ENCODE results near the gene KSR2. TPM values are rescaled to one million over a fixed set of nuclear protein-coding genes. Genes with fewer than 3 reads are reported as not detected.

The KSR2 gene
- total and polyA plus RNA-seq, 3 experiments from 2014 or later, result 0.07 to 0.11 TPM; not detected in 1

GRCh38 chr12:117421068-117421752, 547.6 kb downstream of the KSR2 start:
- peak overlapping the region in 1 of 7 donors; percentile 52 for H3K4me3 Mint-ChIP-seq
- no peaks in the 10 kb centered on the region for H3K4me1 ChIP-seq (ENCODE audit: insufficient read depth, low read length)
- CTCF ChIA-PET, result no interaction called here
- H3K9me3 ChIP-seq (ENCODE audit: low read length), result no peaks in the 10 kb centered on the region
- H3K9me3 Mint-ChIP-seq, result peaks cover 0 to 9% (median 5%) of the 10 kb centered on the region in 5 donors
- POLR2A ChIA-PET, result no interaction called here
- H3K4me1 Mint-ChIP-seq, result no peaks in the 10 kb centered on the region
- H3K27me3 Mint-ChIP-seq, result peaks cover 2 to 3% of the 10 kb centered on the region in 2 donors
- no peak overlapping the region for H3K27ac ChIP-seq (ENCODE audit: low read depth, low read length)
- no peaks in the 10 kb centered on the region for H3K36me3 ChIP-seq (ENCODE audit: insufficient read depth, low read length)
- H3K36me3 Mint-ChIP-seq, result no peaks in the 10 kb centered on the region
- H3K4me3 ChIP-seq (ENCODE audit: low read length), result no peak overlapping the region
- no peak for DNase-seq
- H3K27me3 ChIP-seq (ENCODE audit: insufficient read depth, low read length, poor library complexity, severe bottlenecking), result no peaks in the 10 kb centered on the region
- no peak overlapping the region for H3K27ac Mint-ChIP-seq

GRCh38 chr12:117417004-117417403, 551.8 kb downstream of the KSR2 start:
- Mint-ChIP-seq H3K4me1 (no peaks in the 10 kb centered on the region), H3K27ac (no peak overlapping the region), H3K9me3 (peaks cover 0 to 5% (median 0%) of the 10 kb centered on the region in 5 donors), H3K27me3 (peaks cover 0 to 3% of the 10 kb centered on the region in 2 donors), H3K36me3 (no peaks in the 10 kb centered on the region), H3K4me3 (no peak overlapping the region)
- ChIA-PET CTCF (no interaction called here), POLR2A (no interaction called here)
- Histone ChIP-seq H3K36me3 (ENCODE audit: insufficient read depth, low read length) (no peaks in the 10 kb centered on the region), H3K4me3 (ENCODE audit: low read length) (no peak overlapping the region), H3K9me3 (ENCODE audit: low read length) (no peaks in the 10 kb centered on the region), H3K27me3 (ENCODE audit: insufficient read depth, low read length, poor library complexity, severe bottlenecking) (no peaks in the 10 kb centered on the region), H3K4me1 (ENCODE audit: insufficient read depth, low read length) (no peaks in the 10 kb centered on the region), H3K27ac (ENCODE audit: low read depth, low read length) (no peak overlapping the region)
- DNase-seq, result no peak

GRCh38 chr12:117412465-117413188, 556.2 kb downstream of the KSR2 start:
- Mint-ChIP-seq H3K4me1 (no peaks in the 10 kb centered on the region), H3K4me3 (no peak overlapping the region), H3K27me3 (no peaks in the 10 kb centered on the region), H3K27ac (no peak overlapping the region), H3K36me3 (no peaks in the 10 kb centered on the region), H3K9me3 (no peaks in the 10 kb centered on the region)
- DNase-seq, result no peak
- Histone ChIP-seq H3K27me3 (ENCODE audit: insufficient read depth, low read length, poor library complexity, severe bottlenecking) (no peaks in the 10 kb centered on the region), H3K4me3 (ENCODE audit: low read length) (no peak overlapping the region), H3K9me3 (ENCODE audit: low read length) (no peaks in the 10 kb centered on the region), H3K36me3 (ENCODE audit: insufficient read depth, low read length) (no peaks in the 10 kb centered on the region), H3K4me1 (ENCODE audit: insufficient read depth, low read length) (no peaks in the 10 kb centered on the region), H3K27ac (ENCODE audit: low read depth, low read length) (no peak overlapping the region)
- ChIA-PET CTCF (interaction anchor here (1.1 kb wide), 1 partner anchor 10 kb away, joined by 3 read pairs; no protein-coding TSS in a partner anchor), POLR2A (no interaction called here)

DNA sequence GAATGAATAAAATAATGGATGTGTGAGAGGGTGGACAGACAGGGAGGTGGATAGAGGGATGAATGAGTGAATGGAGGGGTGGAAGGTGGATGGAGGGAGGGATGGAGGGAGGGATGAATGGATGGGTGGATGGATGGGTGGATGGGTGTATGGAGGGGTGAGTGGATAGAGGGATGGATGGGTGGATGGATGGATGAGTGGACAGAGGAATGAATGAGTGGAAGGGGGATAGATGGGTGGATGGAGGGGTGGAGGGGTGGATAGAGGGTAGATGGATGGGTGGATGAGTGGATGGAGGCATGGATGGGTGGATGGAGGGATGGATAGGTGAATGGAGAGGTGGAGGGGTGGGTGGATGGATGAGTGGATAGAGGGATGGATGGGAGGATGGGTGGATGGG, 559.5 kb downstream of the KSR2 start:
- DNase-seq, result no peak
- H3K4me3 Mint-ChIP-seq, result no peak overlapping the region
- Histone ChIP-seq H3K27ac (ENCODE audit: low read depth, low read length) (no peak overlapping the region), H3K4me3 (ENCODE audit: low read length) (no peak overlapping the region), H3K36me3 (ENCODE audit: insufficient read depth, low read length) (no peaks in the 10 kb centered on the region), H3K27me3 (ENCODE audit: insufficient read depth, low read length, poor library complexity, severe bottlenecking) (no peaks in the 10 kb centered on the region), H3K9me3 (ENCODE audit: low read length) (no peaks in the 10 kb centered on the region), H3K4me1 (ENCODE audit: insufficient read depth, low read length) (no peaks in the 10 kb centered on the region)
- ChIA-PET POLR2A (no interaction called here), CTCF (no interaction called here)
- H3K27me3 Mint-ChIP-seq, result peaks cover 0 to 2% of the 10 kb centered on the region in 2 donors
- no peak overlapping the region for H3K27ac Mint-ChIP-seq
- no peaks in the 10 kb centered on the region for H3K4me1 Mint-ChIP-seq
- no peaks in the 10 kb centered on the region for H3K36me3 Mint-ChIP-seq
- peaks cover 0 to 5% (median 0%) of the 10 kb centered on the region in 5 donors for H3K9me3 Mint-ChIP-seq

GRCh38 chr12:117408161-117408791, 560.5 kb downstream of the KSR2 start:
- DNase-seq, result no peak
- CTCF ChIA-PET, result no interaction called here

GRCh38 chr12:117404940-117405339, 563.9 kb downstream of the KSR2 start:
- ChIA-PET CTCF (no interaction called here), POLR2A (no interaction called here)
- no peaks in the 10 kb centered on the region for H3K36me3 Mint-ChIP-seq
- Histone ChIP-seq H3K27me3 (ENCODE audit: insufficient read depth, low read length, poor library complexity, severe bottlenecking) (no peaks in the 10 kb centered on the region), H3K4me3 (ENCODE audit: low read length) (no peak overlapping the region), H3K4me1 (ENCODE audit: insufficient read depth, low read length) (no peaks in the 10 kb centered on the region), H3K36me3 (ENCODE audit: insufficient read depth, low read length) (no peaks in the 10 kb centered on the region), H3K27ac (ENCODE audit: low read depth, low read length) (no peak overlapping the region), H3K9me3 (ENCODE audit: low read length) (no peaks in the 10 kb centered on the region)
- no peak overlapping the region for H3K27ac Mint-ChIP-seq
- DNase-seq, result no peak
- peaks cover 0 to 9% (median 5%) of the 10 kb centered on the region in 5 donors for H3K9me3 Mint-ChIP-seq
- H3K4me3 Mint-ChIP-seq, result no peak overlapping the region
- H3K27me3 Mint-ChIP-seq, result peaks cover 0 to 6% of the 10 kb centered on the region in 2 donors
- no peaks in the 10 kb centered on the region for H3K4me1 Mint-ChIP-seq

More at GRCh38 chr12:117408161-117408791, 560.5 kb downstream of the KSR2 start:
- Mint-ChIP-seq H3K36me3 (no peaks in the 10 kb centered on the region), H3K9me3 (peaks cover 0 to 5% (median 0%) of the 10 kb centered on the region in 5 donors), H3K4me3 (no peak overlapping the region), H3K27me3 (peaks cover 0 to 2% of the 10 kb centered on the region in 2 donors), H3K27ac (no peak overlapping the region), H3K4me1 (no peaks in the 10 kb centered on the region)
- Histone ChIP-seq H3K36me3 (ENCODE audit: insufficient read depth, low read length) (no peaks in the 10 kb centered on the region), H3K4me1 (ENCODE audit: insufficient read depth, low read length) (no peaks in the 10 kb centered on the region), H3K4me3 (ENCODE audit: low read length) (no peak overlapping the region), H3K27me3 (ENCODE audit: insufficient read depth, low read length, poor library complexity, severe bottlenecking) (no peaks in the 10 kb centered on the region), H3K9me3 (ENCODE audit: low read length) (no peaks in the 10 kb centered on the region), H3K27ac (ENCODE audit: low read depth, low read length) (no peak overlapping the region)
- POLR2A ChIA-PET, result no interaction called here

DNA sequence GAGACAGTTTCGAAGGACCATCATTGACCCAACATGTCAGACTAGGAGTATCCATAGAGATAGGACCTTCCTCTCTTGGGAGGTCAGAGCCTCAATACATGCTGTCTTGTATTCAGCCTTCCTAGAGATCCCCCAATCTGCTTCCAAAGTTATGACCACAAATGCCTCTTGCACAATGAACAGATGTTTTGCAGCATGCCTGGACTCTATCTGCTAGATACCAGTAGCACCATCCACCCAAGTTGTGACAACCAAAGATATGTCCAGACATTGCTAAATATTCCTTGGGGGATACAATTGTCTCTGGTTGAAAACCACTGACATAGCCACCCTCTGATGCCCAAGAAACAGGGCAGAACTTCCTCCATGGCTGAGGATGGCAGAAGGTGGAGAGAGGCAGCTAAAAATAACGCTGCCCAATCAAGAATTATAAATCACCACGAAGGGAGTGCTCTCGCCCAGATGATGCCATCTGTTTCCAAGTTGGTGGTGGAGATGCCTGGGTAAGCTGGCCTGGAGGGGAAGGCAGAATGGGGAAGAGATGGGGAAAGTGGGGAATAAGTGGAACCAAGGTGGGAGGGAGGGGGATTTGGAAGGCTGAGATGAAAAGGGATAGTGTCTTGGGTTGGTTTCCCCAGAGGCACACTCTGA, 564.5 kb downstream of the KSR2 start:
- H3K36me3 Mint-ChIP-seq, result no peaks in the 10 kb centered on the region
- no peak for DNase-seq
- H3K4me3 ChIP-seq (ENCODE audit: low read length), result no peak overlapping the region
- no peak overlapping the region for H3K27ac Mint-ChIP-seq
- peaks cover 0 to 9% (median 5%) of the 10 kb centered on the region in 5 donors for H3K9me3 Mint-ChIP-seq
- H3K4me3 Mint-ChIP-seq, result no peak overlapping the region
- no peaks in the 10 kb centered on the region for H3K4me1 ChIP-seq (ENCODE audit: insufficient read depth, low read length)
- POLR2A ChIA-PET, result no interaction called here
- no peaks in the 10 kb centered on the region for H3K4me1 Mint-ChIP-seq
- H3K27ac ChIP-seq (ENCODE audit: low read depth, low read length), result no peak overlapping the region
- H3K36me3 ChIP-seq (ENCODE audit: insufficient read depth, low read length), result no peaks in the 10 kb centered on the region
- no peaks in the 10 kb centered on the region for H3K9me3 ChIP-seq (ENCODE audit: low read length)
- CTCF ChIA-PET, result no interaction called here
- H3K27me3 ChIP-seq (ENCODE audit: insufficient read depth, low read length, poor library complexity, severe bottlenecking), result no peaks in the 10 kb centered on the region
- peaks cover 0 to 6% of the 10 kb centered on the region in 2 donors for H3K27me3 Mint-ChIP-seq

Measured in CD8-positive, alpha-beta memory T cell (primary cell).